Measurements from ENCODE around the gene NOS1AP.

The NOS1AP gene

GRCh38 chr1:162091681-162092524 lies 22.4 kb downstream of the NOS1AP start:
- DNase-seq = no peak

GRCh38 chr1:162093095-162093494 lies 23.6 kb downstream of the NOS1AP start:
- DNase-seq = no peak

GRCh38 chr1:162094271-162094670 lies 24.8 kb downstream of the NOS1AP start:
- DNase-seq = no peak

GRCh38 chr1:162094723-162095122 lies 25.2 kb downstream of the NOS1AP start:
- DNase-seq = no peak

- DNase-seq = no peak
Measured at GRCh38 chr1:162107911-162108310, 38.4 kb downstream of the NOS1AP start.

GRCh38 chr1:162108426-162108825 lies 38.9 kb downstream of the NOS1AP start:
- DNase-seq = no peak

- no peak for DNase-seq
Measured at GRCh38 chr1:162110910-162111309, 41.4 kb downstream of the NOS1AP start.

- no peak for DNase-seq
Measured at GRCh38 chr1:162111572-162111971, 42.1 kb downstream of the NOS1AP start.

GRCh38 chr1:162113419-162113818 lies 43.9 kb downstream of the NOS1AP start:
- DNase-seq = no peak

- no peak for DNase-seq
Measured at GRCh38 chr1:162117039-162117774, 47.7 kb downstream of the NOS1AP start.

GRCh38 chr1:162118063-162118462 lies 48.6 kb downstream of the NOS1AP start:
- no peak for DNase-seq

GRCh38 chr1:162128693-162129356 lies 59.3 kb downstream of the NOS1AP start:
- DNase-seq = no peak

GRCh38 chr1:162130308-162130707 lies 60.8 kb downstream of the NOS1AP start:
- DNase-seq = no peak

- DNase-seq = no peak
Measured at GRCh38 chr1:162131400-162132321, 62.2 kb downstream of the NOS1AP start.

- DNase-seq = no peak
Measured at GRCh38 chr1:162133566-162133965, 64.1 kb downstream of the NOS1AP start.

GRCh38 chr1:162134646-162135045 lies 65.2 kb downstream of the NOS1AP start:
- no peak for DNase-seq

GRCh38 chr1:162135271-162135775 lies 65.8 kb downstream of the NOS1AP start:
- DNase-seq = no peak

GRCh38 chr1:162136760-162137159 lies 67.3 kb downstream of the NOS1AP start:
- DNase-seq = no peak

- no peak for DNase-seq
Measured at GRCh38 chr1:162137179-162137960, 67.9 kb downstream of the NOS1AP start.

GRCh38 chr1:162138112-162138511 lies 68.6 kb downstream of the NOS1AP start:
- no peak for DNase-seq

- no peak for DNase-seq
Measured at GRCh38 chr1:162138599-162139181, 69.2 kb downstream of the NOS1AP start.

Data from stimulated activated naive CD4-positive, alpha-beta T cell treated with Interleukin-2 at 50 U/mL for 16 hours (primary cell).